SU-DHL-6 (cell line): ENCODE results near the gene CTRL.

Experiments used
- H2AFZ ChIP-seq: fragments of 200-600 bp; sonication (generic); 2 replicates; pipeline ENCODE4 v1.6.1; 2014; ENCODE audit warnings: low read depth, mild to moderate bottlenecking, moderate library complexity, mixed read lengths, antibody characterized with exemption, low read length; ENCODE audit not compliant: severe bottlenecking
- H3F3A ChIP-seq: fragments of 200-600 bp; shearing (Covaris generic); 2 replicates; pipeline ENCODE4 v1.6.0; 2016; ENCODE audit warnings: antibody characterized with exemption, mild to moderate bottlenecking; ENCODE audit not compliant: insufficient read depth
- H3K27ac ChIP-seq: fragments of 200-600 bp; sonication (generic); 2 replicates; pipeline ENCODE4 v1.5.1; 2016; ENCODE audit warnings: low read depth, mild to moderate bottlenecking, low read length, moderate library complexity, mixed read lengths
- H3K27me3 ChIP-seq: fragments of 200-600 bp; sonication (generic), shearing (Covaris generic); 2 replicates; pipeline ENCODE4 v1.6.0; 2014; ENCODE audit warnings: mild to moderate bottlenecking, low read length
- H3K36me3 ChIP-seq: fragments of 200-600 bp; sonication (generic); 2 replicates; pipeline ENCODE4 v1.6.1; 2014; ENCODE audit warnings: mild to moderate bottlenecking, low read length, mixed read lengths
- H3K4me2 ChIP-seq: fragments of 300-600, 200-600 bp; shearing (Covaris generic), sonication (generic); 2 replicates; pipeline ENCODE4 v1.6.0; 2014; ENCODE audit warnings: low read length, low read depth, mild to moderate bottlenecking; ENCODE audit not compliant: poor library complexity, severe bottlenecking
- H3K4me3 ChIP-seq: fragments of 200-600 bp; sonication (generic); 2 replicates; pipeline ENCODE4 v1.5.1; 2014; ENCODE audit warnings: antibody characterized with exemption, low read length, mild to moderate bottlenecking, mixed read lengths; ENCODE audit not compliant: insufficient read depth, poor library complexity, severe bottlenecking
- H3K79me2 ChIP-seq: fragments of 200-600 bp; sonication (generic); 2 replicates; pipeline ENCODE4 v1.6.1; 2014; ENCODE audit warnings: mild to moderate bottlenecking, low read length, moderate library complexity; ENCODE audit not compliant: insufficient read depth
- H3K9ac ChIP-seq: fragments of 200-600 bp; sonication (generic); 2 replicates; pipeline ENCODE4 v1.7.0; 2014; ENCODE audit warnings: mild to moderate bottlenecking, low read length
- H3K9me2 ChIP-seq: fragments of 200-600 bp; sonication (generic); replicated peaks from 2 replicates; pipeline ENCODE4 v1.6.1; 2014; ENCODE audit warnings: low read length; ENCODE audit not compliant: insufficient read depth
- H3K9me3 ChIP-seq: fragments of 200-600 bp; sonication (generic); 2 replicates; pipeline ENCODE4 v1.6.1; 2014; ENCODE audit warnings: low read length, mixed read lengths; ENCODE audit not compliant: insufficient read depth
- H4K20me1 ChIP-seq: fragments of 200-600 bp; sonication (generic); 2 replicates; pipeline ENCODE4 v1.6.1; 2014; ENCODE audit warnings: low read depth, mild to moderate bottlenecking, antibody characterized with exemption, low read length, moderate library complexity, mixed read lengths
- EZH2phosphoT487 ChIP-seq: fragments of 200-600 bp; sonication (generic), shearing (Covaris generic); conservative IDR thresholded peaks from 2 replicates; pipeline ENCODE4 v1.6.1; 2018; ENCODE audit warnings: mild to moderate bottlenecking, antibody characterized with exemption, low read length, moderate library complexity, mixed read lengths
- TF ChIP-seq, protein P1 (sequence below): fragments of 200-600 bp; sonication (generic); IDR thresholded peaks from one replicate; pipeline ENCODE4 v1.5.1; 2017; ENCODE audit warnings: antibody characterized with exemption, mild to moderate bottlenecking, low read length, moderate library complexity; ENCODE audit not compliant: insufficient read depth, poor library complexity, severe bottlenecking

The CTRL gene

DNA sequence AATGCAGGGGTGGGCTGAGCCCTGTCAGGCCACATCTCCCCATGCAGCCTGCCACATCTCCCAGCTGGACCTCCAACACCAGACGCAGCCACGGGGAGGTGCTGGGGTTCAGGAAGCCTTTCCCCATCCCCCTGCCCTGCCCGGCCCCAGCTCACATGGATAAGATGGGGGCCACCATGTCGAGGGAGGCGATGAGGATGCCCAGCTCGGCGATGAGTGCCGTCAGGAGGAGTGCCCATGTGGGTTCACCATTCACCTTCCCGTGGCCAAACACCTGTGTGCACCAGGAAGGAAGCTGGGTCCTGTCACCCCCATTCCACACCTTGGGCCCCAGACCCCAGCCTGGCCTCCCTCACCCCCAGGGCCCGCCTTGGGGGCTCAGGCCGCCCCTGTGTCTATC is 18.0 kb upstream of the CTRL start:
- no peaks in the 10 kb centered on the region for H3K9me2 ChIP-seq
- TF ChIP-seq EZH2phosphoT487 = no peak
- TF ChIP-seq, protein P1, sequence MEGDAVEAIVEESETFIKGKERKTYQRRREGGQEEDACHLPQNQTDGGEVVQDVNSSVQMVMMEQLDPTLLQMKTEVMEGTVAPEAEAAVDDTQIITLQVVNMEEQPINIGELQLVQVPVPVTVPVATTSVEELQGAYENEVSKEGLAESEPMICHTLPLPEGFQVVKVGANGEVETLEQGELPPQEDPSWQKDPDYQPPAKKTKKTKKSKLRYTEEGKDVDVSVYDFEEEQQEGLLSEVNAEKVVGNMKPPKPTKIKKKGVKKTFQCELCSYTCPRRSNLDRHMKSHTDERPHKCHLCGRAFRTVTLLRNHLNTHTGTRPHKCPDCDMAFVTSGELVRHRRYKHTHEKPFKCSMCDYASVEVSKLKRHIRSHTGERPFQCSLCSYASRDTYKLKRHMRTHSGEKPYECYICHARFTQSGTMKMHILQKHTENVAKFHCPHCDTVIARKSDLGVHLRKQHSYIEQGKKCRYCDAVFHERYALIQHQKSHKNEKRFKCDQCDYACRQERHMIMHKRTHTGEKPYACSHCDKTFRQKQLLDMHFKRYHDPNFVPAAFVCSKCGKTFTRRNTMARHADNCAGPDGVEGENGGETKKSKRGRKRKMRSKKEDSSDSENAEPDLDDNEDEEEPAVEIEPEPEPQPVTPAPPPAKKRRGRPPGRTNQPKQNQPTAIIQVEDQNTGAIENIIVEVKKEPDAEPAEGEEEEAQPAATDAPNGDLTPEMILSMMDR = no peak
- no peaks in the 10 kb centered on the region for H3K27me3 ChIP-seq
- H3K4me2 ChIP-seq = no peak overlapping the region
- no peaks in the 10 kb centered on the region for H3F3A ChIP-seq
- H4K20me1 ChIP-seq = no peaks in the 10 kb centered on the region
- H3K9ac ChIP-seq = no peak overlapping the region
- no peaks in the 10 kb centered on the region for H3K79me2 ChIP-seq
- H3K9me3 ChIP-seq = no peaks in the 10 kb centered on the region
- H3K4me3 ChIP-seq = no peak overlapping the region
- H2AFZ ChIP-seq = no peak overlapping the region
- H3K36me3 ChIP-seq = no peaks in the 10 kb centered on the region
- no peak overlapping the region for H3K27ac ChIP-seq

DNA sequence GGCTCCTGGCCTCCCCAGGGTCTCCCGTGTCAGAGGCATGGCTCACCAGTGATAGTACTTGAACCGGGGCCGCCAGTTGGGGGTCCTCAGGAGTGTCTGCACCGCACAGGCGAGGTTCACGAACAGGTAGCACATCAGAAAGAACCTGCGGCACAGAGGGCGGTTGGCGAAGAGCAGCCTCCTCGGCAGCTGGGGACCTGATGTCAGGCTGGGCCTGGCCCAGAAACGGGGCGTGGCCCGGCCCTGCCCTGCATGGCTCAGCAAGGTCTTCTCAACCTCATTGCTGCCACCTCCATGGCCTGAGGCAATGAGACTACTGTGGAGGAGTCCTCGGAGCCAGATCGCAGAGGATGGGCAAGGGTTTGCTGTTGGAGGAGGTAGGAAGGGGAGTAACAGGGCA is 16.4 kb upstream of the CTRL start:
- H3K27ac ChIP-seq = no peak overlapping the region
- no peaks in the 10 kb centered on the region for H3K79me2 ChIP-seq
- no peaks in the 10 kb centered on the region for H3K9me3 ChIP-seq
- no peaks in the 10 kb centered on the region for H3K9me2 ChIP-seq
- no peak overlapping the region for H2AFZ ChIP-seq
- no peaks in the 10 kb centered on the region for H3K27me3 ChIP-seq
- H4K20me1 ChIP-seq = no peaks in the 10 kb centered on the region
- H3K36me3 ChIP-seq = no peaks in the 10 kb centered on the region
- H3K9ac ChIP-seq = no peak overlapping the region
- H3F3A ChIP-seq = no peaks in the 10 kb centered on the region
- H3K4me2 ChIP-seq = no peak overlapping the region
- TF ChIP-seq, protein P1 = no peak
- H3K4me3 ChIP-seq = no peak overlapping the region

DNA sequence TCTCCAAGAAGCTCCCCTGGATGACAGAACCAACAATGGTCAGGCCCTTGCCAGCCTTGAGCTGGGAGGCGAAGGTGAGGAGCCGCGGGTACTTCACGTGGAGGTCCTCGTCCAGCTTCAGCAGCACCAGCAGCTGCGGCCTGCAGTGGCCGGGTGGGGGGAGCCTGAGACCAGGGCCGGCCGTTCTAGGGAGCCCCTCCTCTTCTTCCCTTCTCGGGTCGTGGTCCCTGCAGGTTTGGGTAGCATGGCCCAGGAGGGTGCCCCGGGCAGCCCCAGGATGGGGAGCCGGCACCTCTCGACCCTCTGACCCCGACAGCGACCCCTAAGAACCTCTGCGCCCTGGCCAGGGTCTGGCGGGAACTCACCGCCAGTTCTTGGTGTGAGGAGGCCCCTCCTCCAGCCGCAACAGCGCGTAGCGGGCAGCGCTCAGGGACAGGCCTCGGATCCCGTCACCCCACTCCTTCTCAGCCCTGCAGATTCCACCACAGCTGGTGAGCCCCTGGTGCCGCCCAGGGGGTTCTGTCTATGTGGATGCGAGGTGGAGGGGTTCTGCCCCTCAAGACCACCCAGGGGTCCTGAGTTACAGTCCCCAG is 15.4 kb upstream of the CTRL start:
- Histone ChIP-seq H3K4me3 (no peak overlapping the region), H3K9ac (no peak overlapping the region), H3K79me2 (no peaks in the 10 kb centered on the region), H3K9me3 (no peaks in the 10 kb centered on the region), H3K27me3 (no peaks in the 10 kb centered on the region), H3K9me2 (no peaks in the 10 kb centered on the region), H3K36me3 (no peaks in the 10 kb centered on the region), H4K20me1 (no peaks in the 10 kb centered on the region), H3K4me2 (no peak overlapping the region), H2AFZ (no peak overlapping the region), H3F3A (no peaks in the 10 kb centered on the region), H3K27ac (no peak overlapping the region)
- TF ChIP-seq, protein P1 = no peak
- TF ChIP-seq EZH2phosphoT487 = no peak
